Ammon's horn (tissue), 1 donor: ENCODE measurements around the gene NAALADL2.

Experiments
- DNase-seq: peaks from one replicate; pipeline ENCODE4 v3.0.0-alpha.2; 2016; ENCODE audit warnings: low spot score

NAALADL2 gene

DNA sequence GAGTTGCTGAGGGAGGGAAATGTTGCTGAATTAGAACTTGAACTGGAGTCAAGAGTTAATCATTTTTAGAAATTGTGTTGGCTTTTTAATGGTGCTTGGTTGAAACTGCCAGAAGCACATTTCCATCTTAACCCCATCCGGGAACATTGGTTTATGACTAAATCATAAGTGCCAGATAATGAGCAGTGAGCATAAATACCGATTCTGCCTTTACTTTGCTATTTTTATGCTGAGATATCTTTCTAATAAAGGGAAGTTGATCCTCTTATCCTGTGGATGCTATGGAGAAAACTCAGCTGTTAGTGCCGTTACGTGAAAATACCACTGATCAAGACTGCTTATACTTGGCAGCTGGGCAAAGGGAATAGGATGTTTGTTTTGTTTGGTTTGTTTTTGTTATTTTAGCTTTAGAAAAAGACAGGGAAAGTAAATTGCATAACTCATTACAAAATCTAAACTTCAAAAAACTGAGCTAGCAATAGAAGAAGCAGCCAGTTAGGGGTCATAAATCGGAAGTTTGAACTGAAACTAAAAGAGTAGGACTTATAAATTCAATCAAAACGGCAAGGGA is 813.1 kb downstream of the NAALADL2 start:
- peak; percentile 18 for DNase-seq

DNA sequence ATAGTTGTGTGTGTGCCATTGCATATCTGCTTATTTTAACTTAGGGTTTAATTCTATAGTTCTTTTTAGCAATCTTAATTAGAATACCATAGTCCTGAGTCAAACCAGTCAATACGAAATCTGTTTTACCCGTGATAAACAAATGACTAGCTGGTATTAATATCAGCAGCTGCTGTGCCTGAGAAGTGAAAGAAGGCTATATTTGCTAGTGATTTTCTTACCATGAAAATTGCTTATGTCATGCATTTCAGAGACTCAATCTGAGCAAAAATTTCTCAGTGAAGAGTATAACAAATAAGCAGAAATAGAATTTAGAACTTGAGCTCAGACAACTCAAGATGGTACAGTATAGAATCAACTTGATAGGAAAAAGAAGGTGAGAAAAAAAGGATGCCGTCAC is 820.4 kb downstream of the NAALADL2 start:
- DNase-seq: no peak

DNA sequence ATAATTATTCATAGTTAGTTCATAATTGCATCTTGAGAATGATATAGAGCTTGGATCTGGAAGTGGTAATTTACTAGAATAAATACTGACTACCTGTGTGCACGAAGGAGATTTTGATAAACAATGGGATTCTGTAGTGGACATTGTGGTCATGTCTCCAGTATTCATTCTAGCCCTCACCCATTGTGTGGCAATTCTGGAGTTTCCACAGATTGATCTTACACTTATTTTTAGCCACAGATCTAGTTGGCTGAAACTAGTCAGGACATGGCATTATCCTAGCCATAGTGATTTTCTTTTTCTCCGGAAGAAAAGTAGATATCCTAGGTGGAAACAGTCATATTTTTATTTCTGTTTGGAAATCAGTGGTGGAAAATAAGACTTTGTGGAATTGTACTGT is 833.1 kb downstream of the NAALADL2 start:
- no peak for DNase-seq

DNA sequence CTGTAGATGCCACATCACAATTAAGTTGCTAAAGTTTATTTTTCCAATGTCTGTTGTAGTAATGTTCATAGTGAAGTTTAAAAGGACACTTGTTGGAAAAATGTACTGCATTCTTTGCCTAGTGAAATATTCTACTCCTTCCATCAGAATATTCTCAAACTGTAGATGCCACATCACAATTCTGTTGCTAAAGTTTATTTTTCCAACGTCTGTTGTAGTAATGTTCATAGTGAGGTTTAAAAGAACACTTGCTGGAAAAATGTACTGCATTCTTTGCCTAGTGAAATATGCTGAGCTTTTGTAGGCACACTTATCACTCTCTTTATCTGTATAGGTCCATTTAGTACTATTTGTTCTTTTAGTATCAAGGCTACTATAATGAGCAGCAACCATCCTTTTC is 836.1 kb downstream of the NAALADL2 start:
- no peak for DNase-seq

DNA sequence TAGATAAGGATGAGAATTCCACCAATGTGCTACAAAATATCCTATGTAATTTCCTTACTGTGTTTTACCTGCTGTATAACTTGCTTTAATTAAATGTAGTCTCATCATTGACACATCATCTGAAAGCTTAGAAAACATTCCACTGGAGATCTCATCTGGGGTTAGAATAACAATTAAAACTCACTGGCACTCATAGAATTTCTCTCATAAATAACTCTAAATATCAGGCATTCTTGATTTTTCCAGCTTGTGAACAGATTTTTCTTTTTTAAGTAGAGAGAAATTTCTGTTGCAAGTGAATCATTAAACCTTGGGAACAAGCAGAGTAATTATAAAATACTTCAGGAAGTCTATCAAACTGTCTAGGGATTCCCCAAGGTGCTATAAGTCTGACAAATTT is 843.8 kb downstream of the NAALADL2 start:
- no peak for DNase-seq

DNA sequence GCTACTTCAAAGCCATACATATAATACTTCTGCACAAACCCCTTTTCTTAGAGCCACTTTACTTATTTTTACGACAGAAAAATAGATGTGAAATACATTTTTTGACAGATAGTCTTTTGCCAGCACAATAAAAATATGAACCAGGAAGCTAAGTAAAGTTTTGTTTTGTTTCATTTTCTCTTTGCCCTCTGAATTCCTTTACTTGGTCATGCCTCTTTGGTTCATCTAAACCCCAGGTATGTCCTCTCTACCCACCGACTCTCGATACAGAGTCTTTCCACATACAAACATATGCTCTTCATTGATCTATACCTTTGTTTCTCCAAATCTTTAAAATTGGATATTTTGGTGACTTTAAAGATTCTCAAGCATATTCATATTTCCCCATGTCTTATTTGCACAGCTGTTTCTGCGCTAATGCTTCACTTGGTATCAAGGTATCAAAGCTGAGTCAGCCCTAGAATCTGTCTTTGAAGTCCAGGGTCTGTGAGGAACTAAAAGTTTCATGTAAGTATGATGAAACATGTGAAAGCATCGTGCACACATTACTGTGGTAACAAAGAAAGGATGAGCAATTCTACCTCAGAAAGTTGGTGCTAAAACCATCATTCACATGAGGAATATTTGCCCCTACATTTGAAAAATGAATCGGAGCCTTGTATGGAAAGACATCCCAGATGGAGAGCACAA is 845.4 kb downstream of the NAALADL2 start:
- no peak for DNase-seq

DNA sequence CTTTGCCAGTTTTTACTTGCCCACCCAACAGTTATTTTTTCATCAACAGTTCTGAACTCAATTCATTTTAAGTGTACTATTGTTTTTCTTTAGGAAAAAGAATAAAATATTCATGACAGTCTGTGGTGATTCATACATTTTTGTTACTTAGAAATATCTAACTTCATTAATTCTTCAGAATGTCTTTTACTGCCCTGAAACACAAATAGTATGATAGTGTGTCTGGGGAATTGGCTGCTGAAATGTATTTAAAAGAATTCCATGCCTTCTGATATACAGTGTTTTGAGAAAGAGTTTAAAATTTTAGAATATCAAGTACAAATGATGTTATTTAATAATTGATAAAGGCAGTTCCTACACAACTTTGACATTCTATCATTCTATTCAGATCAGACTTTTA is 854.1 kb downstream of the NAALADL2 start:
- DNase-seq: no peak

DNA sequence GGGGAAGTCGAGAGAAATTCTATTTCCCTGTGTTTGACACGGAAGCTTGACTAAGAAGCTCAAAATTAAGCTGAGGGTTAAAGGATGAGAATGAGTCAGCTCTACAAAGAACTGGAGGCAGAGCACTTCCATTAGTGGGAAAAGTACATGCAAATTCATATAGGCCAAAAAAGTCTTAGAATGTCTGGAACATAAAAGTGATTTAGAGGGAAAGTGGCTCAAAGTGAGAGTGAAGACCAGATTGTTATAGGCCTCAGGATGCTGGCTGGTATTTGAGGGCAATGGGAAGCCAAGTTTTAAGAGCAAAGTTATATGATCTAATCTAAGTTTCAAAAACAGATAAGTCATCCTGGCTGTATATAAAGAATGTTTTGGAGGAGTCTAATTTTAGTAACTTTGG is 857.3 kb downstream of the NAALADL2 start:
- no peak for DNase-seq

DNA sequence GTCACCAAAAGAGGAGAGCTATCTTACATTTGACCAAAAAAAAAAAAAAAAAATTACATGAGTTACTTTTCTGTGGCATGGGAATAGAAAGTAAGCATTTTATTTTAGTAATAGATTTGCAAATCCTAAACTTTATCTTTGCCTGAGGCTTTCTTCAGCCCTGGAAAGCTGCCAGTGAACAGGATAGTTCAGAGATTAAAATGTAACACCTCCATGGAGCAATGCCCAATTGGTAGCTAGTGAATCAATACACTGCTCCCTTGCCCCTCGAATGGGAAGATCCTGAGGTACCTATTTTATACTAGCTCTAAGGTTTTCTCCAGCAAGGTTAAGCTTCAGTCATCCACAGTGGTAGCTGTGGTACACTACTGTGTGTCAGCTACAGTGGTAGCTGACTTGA is 867.1 kb downstream of the NAALADL2 start:
- no peak for DNase-seq

DNA sequence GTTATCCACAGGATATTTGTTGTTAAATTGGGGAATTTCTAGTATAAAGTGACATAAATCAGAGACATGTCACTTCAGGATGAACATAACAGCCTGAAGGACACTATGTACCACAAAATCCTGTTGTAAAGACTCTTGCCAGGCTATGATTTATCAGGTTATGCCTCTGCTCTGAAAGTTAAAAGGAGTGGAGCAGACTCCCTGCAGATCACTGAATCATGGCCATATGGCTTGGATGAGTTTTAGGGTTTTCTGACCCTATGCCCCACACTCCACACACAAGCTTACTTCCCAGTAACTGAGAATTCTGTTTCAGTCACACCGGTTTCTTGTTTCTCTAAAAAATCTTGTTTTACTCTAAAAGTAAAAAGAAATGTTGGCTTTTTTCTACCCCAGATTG is 869.4 kb downstream of the NAALADL2 start:
- DNase-seq: no peak

DNA sequence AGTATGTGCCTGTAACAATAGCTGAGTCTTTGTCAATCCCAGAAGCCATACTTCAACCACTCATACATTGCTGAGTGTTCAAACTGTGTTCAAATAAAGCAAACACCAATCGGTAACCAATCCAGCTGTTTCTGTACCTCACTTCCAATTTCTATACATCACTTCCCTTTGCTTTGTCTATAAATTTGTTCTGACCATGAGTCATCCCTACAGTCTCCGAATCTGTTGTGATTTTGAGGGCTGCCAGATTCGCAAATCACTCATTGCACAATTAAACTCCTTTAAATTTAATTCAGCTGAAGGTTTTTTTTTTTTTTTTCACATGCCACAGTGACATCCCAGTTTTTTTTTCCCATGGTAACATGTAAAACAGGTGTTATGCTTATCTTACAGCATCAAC is 870.3 kb downstream of the NAALADL2 start:
- no peak for DNase-seq

DNA sequence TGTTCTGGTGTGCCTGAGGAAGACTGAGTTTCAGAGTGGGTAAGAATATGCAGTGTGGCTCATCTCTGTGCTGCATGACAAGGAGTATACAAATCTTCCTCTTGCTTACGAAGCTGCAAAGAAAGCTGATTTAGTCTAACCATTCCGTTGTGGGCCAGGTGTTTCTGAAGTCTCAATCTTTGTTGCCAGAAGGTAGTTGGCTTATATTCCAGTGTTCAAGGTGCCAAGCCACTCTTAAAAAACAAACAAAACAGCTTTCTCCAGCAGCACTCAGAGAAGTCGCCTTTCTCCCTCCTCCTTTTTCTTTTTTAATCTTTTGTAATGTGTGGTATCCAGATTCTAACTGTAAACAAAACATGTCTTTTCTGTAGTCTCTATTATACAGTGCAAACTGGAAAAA is 872.4 kb downstream of the NAALADL2 start:
- DNase-seq: no peak

DNA sequence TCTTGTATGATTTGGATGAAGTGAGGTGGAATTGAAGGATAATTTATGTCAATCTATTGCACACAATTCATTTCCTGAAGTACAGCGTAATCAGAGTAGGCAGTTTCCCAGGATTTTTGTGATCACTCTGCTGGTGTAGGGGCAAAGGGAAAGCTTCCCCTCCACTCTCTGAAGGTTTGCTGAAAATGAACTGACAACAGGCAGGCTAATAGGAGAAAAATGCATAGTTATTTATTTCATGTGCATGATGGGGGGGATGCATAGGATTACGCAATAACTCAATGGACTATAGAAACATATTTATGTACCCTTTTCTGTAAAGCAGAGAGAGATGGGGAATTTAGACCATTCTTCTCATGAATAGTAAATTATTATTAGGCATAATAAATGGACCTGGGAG is 872.9 kb downstream of the NAALADL2 start:
- DNase-seq: no peak

DNA sequence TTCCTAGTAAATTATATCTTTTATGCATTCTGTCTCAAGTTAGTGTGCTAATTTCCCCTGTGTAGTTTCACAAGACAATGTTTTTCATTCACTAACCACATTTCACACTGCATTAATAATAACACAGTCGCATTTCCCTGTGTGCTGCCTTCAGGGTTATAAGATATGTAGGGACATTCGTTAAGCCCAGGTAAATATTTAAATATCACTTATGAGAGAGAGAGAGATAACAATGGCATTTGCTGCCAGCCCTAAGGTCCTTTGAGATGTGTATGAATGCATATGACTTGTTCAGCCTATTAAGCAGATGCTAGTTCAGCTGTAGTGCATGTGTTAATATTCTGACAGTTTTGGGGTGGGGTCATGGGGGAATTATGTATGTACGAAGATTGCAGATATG is 876.7 kb downstream of the NAALADL2 start:
- no peak for DNase-seq

DNA sequence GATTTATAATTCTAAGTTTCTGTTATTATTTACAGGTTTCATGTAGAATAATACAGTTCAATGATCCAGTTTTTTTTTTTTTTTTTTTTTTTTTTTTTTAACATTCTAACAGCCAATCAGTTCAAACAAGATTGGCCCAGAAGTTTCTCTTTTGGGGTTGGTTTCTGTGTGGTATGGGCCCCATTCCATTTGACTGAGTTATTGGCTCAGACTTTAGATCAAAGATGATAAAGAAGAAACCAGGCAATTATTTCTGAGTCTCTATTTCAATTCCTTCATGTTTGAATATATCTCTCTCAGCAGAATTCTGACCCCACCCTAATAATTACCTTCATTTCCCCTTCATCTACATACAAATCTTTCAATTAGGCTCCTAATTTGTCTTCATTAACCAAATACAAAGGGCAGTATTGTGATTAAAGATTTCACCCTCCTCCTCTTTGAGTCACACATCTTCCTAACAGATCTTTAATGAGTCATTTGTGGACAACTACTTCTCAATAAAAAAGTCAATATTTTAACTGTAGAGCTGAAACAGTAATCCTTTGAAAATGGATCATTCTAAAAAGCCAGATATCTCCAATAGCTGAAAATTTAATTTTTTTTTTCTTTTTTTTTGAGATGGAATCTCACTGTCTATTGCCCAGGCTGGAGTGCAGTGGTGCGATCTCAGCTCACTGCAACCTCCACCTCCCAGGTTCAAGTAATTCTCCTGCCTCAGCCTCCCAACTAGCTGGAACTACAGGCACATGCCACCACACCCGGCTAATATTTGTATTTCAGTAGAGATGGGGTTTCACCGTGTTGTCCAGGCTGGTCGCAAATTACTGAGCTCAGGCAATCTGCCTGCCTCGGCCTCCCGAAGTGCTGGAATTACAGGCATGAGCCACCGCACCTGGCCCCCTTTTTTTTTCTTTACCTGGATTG is 878.8 kb downstream of the NAALADL2 start:
- DNase-seq: no peak

DNA sequence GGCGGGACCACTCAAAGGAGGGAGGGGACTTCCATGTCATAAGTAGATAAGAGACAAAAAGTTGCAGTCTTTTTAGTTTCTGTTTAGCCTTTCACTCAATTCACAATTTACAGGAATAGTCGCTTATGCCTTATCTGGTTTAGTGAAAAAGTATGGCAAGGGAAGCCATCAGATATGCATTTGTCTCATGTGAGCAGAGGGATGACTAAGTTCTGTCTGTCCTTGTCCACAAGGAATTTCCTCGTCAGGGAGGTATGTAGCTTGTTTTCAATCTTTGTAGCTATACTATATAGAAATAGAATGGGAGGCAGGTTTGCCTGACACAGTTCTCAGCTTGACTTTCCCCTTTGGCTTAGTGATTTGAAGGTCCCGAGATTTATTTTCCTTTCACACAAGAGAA is 882.8 kb downstream of the NAALADL2 start:
- no peak for DNase-seq

DNA sequence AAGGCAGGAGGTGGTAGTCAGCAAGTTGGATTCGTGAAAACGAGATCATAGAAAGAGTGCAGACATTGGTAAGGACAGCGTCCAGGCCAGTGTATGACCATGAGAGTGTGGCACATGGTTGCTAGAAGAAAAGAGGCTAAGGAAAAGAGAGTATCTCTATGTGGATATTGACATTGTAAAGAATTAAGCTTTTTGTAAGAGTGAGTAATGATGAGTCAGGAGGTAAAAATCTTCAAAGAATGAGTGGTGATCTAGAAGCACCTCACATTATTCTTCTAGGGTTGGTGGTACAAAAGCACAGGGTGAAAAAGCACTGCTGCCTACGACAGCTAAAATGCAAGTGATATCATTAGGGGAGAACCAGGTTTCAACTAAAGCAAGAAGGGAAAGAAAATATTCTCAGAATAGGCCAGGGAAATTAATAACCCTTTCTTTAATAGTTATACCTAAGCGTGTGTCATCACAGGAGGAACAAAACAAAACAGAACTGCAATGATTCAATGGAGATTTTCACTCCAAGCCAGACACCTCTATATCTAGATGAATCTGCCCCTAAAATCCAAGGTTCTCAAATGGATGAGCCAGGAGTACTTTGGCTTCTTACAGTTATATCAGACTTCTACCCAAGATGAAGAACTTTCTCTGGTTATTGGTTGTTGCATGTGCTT is 884.7 kb downstream of the NAALADL2 start:
- DNase-seq: no peak

DNA sequence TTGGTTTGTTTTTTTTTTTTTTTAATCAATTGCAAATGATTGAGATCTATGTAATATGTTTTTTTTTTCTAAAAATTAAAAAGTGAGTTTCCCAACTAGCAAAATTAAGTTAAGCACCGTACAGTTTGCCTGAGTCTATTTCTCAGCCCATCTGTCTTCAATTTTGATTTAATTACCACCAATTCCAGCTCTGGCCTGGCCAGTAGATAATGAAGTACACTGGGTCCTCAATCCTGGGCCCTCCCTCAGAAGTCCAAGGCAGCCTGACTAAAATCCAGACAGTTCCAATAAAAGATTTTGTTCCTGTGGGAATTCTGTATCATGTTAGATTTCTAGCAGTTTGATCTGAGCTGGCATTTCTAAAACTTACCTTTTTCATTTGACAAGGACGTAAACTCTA is 887.2 kb downstream of the NAALADL2 start:
- DNase-seq: no peak

DNA sequence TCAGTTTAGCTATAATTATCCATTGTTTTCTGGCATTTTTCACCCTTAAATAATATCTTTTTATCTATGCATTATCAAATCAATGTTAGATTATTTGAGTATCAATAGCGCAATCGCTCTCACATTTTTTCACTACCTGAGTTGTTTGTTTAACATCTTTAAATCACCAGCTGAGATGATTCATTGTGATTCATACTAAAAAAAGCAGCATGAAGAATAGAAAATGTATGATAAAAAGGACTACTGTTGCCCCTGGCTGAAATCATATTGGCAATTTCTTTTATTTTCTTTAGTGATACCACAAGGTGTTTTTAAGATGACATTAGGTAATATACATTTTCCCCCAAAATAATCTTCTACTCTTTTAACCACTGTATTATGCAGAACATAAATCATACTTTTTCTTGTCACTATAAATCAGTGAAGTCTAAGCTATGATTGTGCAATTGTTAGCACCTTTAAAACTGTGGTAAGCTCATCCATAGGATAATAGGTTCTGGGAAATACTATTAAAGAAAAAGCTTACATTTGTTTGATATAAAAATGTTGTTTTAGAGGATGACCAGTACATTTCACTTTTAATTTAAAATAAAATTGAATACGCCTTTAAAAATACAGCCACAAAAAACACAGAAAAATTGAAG is 889.1 kb downstream of the NAALADL2 start:
- DNase-seq: no peak

DNA sequence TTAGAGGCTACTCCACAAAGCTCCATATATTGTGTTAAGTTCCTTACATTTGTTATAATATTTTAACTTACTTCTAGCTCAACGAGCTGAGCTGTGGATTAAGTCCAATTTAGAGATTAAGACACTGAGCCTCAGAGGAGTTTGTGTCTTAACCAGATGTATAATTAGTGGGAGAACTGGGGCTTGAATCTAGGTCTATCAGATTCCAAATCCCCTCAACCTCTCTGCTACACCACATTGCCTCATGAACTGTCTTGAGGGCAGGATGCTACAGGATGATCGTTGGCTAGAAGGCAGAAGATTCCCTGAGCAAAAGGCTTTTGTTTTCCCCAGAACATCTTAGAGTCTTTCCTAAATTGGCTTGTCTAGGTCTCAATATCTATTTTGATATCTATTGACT is 890.8 kb downstream of the NAALADL2 start:
- no peak for DNase-seq

DNA sequence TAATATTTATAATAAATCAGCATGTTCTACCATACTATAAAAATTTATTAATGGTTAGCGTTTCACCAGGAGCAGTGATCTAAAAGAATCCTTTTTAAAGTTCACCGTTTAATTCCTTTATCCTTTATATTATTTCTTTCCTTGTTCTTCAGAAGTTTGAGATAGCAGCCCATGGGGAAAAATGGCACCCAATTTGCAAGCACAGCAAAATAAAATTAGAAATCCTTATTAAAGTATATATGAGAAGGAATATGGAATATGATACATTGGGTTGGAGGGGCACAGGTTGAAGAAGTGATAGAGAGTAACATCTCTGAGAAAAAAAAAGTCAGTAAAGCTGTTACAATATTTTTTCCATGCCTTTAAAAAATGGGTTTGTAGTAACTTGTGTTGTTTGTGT is 892.0 kb downstream of the NAALADL2 start:
- DNase-seq: no peak

DNA sequence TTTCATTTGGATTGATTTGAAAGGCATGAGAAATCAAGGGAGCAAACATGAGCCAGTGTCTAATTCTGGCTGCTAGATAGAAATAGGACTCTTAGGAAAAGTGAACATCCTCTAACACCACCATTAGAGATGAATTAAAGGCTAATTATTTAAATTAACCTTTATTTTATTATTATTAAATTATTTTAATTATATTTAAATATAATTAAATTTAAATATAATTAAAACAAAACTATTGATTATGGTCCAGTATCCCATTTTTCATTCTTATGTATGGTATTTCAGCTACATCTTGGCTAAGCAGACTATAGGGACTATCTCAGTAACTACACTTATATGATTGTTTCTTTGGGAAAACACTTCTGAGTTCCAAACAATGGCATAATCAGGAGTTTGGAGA is 904.8 kb downstream of the NAALADL2 start:
- DNase-seq: no peak
